Measurements from ENCODE around the gene SACS.

The SACS gene

DNA sequence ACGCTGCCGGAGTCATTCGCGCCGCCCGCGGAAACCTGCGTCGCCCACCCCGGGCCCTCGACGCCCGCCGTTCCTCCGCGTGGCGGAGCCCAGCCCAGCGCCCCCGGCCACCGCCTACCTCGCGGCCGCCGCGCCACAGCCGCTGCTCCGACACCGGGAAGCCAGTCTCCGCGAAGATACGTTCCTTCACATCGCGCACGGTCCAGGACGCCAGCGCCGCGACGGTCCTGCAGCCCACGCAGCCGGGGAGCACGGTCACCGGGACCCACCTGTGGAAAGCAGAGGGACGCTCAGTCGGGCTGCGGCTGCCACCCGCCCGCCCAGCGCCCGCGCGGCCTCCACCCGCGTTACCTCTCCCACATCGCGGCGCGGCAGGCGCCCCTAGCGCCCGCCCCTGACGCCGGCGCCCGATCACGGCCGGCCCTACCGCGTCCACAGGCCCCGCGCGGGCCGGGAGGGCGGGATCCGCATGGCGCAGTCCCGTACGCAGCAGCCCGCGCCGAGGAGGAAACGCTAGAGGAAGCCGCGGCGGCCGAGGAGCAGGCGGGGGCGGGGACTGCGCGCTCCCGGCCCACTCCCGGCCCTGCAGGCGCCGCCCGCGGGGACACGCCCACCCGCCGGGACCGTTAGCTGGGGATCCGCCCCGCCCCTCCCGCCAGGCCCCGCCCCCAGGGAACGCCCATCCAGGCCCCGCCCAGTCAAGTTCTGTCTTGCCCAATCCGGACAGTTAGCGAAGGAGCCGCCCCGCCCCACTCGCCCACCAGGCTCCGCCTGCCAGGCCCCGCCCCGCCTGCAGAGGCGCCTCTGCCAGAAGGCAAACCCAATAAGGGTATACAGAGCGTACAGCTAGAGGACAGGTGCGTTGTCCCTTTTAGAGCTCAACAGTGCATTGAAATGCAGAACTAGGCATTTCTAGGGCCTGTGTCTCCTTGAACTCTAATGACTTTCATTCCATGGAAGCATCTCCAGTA lies 58.2 kb downstream of the SACS start:
- TF ChIP-seq CTCF (IDR thresholded peaks at IDR 0.05; ENCODE audit: extremely low read depth, missing control alignments): no peak
- peak; percentile 99 for DNase-seq (ENCODE audit: low spot score)

DNA sequence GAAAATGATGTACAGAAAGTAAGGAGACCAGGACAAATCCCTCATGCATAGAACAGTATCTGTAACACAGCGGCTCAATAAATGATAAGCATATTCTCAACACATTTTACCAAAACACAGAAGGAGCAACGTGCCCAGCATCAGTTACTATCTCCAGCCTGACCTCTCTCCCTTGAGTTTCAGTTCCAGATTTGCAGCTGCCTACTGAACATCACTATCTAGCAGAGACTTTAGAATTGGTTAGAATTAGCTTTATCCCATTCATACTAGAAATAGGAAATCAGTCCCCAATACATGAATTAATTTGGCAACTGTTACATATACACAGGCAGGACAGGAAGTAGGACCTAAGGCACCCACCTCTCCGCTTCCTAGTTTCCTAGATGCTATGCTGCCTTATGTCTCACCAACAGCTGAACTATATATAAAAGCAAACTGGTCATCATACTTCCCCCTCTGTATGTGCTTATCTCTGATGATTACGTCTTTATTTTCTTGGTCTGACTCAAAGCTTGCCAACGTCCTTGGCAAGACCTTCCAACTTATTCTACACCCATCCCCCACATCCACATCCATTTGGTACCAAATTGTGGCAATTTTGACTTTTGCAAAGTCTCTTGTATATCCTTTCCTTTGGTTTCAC lies 61.1 kb downstream of the SACS start:
- DNase-seq (ENCODE audit: low spot score): no peak
- no peak for TF ChIP-seq CTCF (IDR thresholded peaks at IDR 0.05; ENCODE audit: extremely low read depth, missing control alignments)

DNA sequence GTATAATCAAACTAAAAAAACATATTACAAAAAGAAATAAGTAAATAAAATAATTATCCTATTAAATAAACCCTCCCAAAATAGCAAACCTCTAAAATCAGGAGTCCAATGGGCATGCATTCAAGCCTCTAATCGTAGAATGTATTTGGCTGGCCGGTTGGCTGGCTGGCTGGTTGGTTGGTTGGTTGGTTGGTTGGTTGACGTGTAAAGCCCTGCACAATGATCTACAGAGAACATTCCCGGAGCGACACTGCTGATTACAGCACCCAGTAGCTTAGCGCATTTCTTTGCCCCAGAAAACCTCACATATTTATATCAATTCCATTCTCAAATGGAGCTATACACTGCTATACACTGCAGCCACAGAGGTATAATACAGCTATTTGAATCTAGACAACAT lies 65.6 kb downstream of the SACS start:
- TF ChIP-seq CTCF (IDR thresholded peaks at IDR 0.05; ENCODE audit: extremely low read depth, missing control alignments): no peak
- no peak for DNase-seq (ENCODE audit: low spot score)

- TF ChIP-seq CTCF (IDR thresholded peaks at IDR 0.05; ENCODE audit: extremely low read depth, missing control alignments): no peak
- no peak for DNase-seq (ENCODE audit: low spot score)
Measured at GRCh38 chr13:23365652-23366051, 67.8 kb downstream of the SACS start.

GRCh38 chr13:23359882-23360281 lies 73.6 kb downstream of the SACS start:
- DNase-seq (ENCODE audit: low spot score): no peak
- no peak for TF ChIP-seq CTCF (IDR thresholded peaks at IDR 0.05; ENCODE audit: extremely low read depth, missing control alignments)

GRCh38 chr13:23357349-23357748 lies 76.2 kb downstream of the SACS start:
- no peak for TF ChIP-seq CTCF (IDR thresholded peaks at IDR 0.05; ENCODE audit: extremely low read depth, missing control alignments)
- DNase-seq (ENCODE audit: low spot score): no peak

DNA sequence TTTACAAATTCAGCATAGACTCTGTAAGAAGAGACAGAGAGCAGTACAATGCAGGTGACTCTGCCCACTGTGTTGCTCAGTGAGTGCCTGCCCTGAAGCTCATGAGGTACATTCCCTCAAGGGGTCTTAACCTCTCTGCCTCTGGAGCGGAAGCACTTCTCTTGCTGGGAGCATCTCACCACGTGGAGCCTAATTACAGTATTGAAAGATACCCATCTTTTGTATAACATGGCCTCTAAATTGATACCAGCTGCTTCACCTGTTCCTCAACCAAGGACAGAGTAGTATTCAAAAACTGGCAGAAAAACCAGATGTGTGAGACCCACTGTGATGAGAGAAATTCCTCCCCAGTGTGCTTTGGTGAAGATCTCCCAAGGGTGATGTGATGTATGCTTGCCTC lies 77.1 kb downstream of the SACS start:
- no peak for DNase-seq (ENCODE audit: low spot score)
- no peak for TF ChIP-seq CTCF (IDR thresholded peaks at IDR 0.05; ENCODE audit: extremely low read depth, missing control alignments)

Measured in GM20000 (cell line).